HCEC 1CT (cell line): ENCODE data around the gene AMY2B.
"Not testable (repeated sequence)": the region's sequence is repeated elsewhere in the genome, so short reads cannot be mapped to it uniquely, and the experiment has no call there.

Experiments
- DNase-seq: peaks from one replicate; pipeline ENCODE4 v3.0.0-alpha.2; 2017

The AMY2B gene

DNA sequence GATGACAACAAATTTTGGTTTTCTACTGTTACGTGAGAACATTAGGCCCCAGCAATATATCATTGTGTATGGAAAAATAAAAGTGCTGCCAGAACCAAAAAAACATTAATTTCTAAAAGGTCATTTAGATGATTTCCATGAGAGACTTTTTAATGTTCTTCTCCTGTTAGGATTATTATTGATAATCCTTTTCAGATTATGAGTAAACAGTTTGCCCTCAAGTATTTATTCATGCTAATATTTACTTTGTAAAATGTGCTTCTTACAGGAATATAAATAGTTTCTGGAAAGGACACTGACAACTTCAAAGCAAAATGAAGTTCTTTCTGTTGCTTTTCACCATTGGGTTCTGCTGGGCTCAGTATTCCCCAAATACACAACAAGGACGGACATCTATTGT, at the start of gene AMY2B:
Gene AMY2B, plus strand, starts transcription at position 301 of the 400 bp plus-strand sequence. Its CDS starts 14 bp downstream, at position 315.
- not testable (repeated sequence) for DNase-seq

DNA sequence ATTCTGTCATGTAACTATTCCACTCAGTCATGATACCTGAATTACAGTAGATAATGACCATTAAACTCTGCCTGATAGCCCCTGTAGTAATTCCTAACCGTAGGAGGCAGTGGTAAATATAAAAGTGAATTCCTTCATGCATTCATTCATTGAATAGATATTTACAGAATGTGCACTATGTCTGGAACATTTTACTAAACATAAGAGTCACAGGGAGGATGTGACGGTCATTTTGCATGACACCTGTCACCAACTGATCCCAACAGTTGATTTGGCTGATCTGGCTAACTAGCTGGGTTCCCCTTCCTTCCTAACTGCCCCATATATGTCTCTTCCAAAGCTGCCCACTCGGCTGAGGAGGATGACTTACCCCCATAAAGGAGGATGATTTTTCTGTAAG, 48.0 kb upstream of the AMY2B start:
- DNase-seq: no peak

- DNase-seq: peak; percentile 67
Observed at GRCh38 chr1:103525114-103525606, 46.2 kb upstream of the AMY2B start.

DNA sequence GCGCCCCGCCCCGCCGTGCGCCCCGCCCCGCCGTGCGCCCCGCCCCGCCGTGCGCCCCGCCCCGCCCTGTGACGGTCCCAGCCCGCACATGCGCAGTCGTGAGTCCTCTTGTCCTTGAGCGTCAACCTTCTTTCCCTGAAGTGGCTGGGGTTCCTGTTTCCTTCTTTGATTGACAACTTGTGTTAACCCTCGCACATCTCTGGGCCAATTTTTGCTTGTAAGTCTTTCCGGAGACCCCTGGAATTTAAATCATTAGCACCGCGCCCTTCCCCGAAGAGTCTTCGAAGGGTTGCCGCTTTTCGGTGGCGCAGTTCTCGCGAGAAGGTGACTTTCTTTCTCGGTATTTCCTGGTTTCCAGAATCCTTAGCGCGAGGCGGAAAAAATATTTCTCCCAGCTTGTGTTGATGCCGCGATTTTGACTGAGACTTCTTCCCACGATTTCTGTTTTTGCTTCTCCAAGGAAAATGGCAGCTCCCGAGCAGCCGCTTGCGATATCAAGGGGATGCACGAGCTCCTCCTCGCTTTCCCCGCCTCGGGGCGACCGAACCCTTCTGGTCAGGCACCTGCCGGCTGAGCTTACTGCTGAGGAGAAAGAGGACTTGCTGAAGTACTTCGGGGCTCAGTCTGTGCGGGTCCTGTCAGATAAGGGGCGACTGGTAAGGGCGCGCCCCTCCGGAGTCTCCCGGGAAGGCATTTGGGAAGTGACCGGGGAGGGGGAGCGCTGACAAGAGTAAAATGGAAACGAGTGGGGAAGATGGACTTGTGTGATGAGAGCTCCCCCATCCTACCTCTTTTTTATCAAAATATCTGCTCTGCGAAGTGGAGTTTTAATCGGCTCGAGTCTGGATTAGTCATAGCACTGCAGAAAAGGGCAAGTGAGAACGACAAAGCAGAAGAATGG, 45.5 kb upstream of the AMY2B start, which contains the start of gene RNPC3:
Gene RNPC3, plus strand, starts transcription at position 93 of the 901 bp plus-strand sequence. Its CDS starts 372 bp downstream, at position 465.
- peak; percentile 88 for DNase-seq

DNA sequence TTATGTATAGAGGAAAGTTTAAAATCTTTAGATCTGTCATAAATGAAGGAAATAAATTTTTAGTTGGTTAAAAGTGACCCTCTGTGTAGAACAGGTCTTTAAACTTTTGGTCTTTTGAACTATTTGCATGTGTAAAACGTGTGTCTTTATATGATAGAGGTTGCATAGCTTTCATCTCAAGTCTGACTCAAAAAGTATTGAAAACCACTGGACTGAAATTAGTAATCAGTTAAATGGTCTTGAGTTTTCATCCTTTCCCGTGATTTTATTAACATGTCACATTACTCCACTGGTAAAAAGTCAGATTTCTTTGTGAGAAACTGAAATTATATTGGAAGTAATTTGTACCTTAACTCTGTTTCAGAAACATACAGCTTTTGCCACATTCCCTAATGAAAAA, 44.1 kb upstream of the AMY2B start:
- no peak for DNase-seq

DNA sequence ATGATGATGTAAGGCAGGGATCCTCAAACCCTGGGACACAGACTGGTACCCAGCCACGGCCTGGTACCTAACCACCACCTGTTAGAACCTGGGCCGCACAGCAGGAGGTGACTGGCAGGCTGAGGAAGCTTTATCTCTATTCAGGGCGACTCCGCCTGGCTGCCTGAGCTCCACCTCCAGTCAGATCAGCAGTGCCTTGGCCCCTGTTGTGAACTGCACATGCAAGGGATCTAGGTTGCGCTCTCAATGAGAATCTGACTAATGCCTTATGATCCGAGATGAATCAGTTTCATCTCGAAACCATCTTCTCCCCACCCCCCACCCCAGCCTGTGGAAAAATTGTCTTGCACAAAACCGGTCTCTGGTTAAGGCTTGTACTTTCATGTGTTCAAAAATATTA, 41.6 kb upstream of the AMY2B start:
- peak; percentile 71 for DNase-seq

GRCh38 chr1:103538226-103538625, 33.2 kb upstream of the AMY2B start:
- DNase-seq: no peak

GRCh38 chr1:103541431-103541830, 30.0 kb upstream of the AMY2B start:
- no peak for DNase-seq

DNA sequence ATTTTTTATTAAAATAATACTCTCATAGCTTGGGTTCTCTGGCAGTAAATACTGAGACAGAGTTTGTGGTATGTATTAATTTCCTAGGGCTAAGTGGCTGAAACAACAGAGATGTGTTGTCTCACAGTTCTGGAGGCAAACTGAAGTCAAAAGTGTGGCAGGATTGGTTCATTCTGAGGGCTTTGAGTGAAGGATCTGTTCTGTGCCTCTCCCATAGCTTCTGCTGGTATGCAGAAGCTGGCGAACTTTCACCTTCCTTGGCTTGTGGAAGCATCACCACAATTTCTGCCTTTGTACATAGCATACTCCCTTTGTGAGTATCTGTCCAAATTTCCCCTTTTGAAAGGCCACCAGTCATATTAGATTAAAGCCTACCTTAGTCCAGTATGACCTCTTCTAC, 24.9 kb upstream of the AMY2B start:
- no peak for DNase-seq

DNA sequence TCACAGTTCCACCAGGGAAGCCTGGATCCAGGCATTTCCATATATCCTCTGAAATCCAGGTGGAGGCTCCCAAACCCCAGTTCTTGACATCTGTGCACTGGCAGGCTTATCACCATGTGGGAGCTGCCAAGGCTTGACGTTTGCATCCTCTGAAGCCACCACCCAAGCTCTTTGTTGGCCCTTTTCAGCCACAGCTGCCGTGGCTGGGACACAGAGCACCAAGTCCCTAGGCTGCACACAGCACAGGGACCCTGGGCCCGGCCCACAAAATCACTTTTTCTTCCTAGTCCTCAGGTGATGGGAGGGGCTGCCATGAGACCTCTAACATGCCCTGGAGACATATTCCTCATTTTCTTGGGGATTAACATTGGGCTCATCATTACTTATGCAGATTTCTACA, 23.5 kb upstream of the AMY2B start:
- DNase-seq: no peak

DNA sequence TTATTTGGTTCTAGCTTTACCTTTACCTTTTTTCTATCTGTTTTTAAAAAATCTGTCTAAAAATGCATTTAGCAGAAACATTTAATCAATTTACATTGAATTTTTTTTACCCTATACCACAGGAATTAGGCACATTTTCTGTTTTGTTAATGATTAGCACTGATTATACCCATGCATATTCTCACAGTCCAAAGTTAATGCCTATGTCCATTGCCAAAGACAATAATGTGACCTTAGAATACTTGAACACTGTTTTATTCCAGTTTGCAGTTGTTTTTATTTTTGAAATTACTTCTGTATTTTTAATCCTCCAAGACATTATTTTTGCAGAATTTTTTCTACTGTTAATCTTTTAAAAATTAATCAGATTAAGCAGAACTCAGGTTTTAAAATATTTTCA, 11.0 kb upstream of the AMY2B start:
- no peak for DNase-seq

GRCh38 chr1:103561124-103561523, 10.3 kb upstream of the AMY2B start:
- not testable (repeated sequence) for DNase-seq

DNA sequence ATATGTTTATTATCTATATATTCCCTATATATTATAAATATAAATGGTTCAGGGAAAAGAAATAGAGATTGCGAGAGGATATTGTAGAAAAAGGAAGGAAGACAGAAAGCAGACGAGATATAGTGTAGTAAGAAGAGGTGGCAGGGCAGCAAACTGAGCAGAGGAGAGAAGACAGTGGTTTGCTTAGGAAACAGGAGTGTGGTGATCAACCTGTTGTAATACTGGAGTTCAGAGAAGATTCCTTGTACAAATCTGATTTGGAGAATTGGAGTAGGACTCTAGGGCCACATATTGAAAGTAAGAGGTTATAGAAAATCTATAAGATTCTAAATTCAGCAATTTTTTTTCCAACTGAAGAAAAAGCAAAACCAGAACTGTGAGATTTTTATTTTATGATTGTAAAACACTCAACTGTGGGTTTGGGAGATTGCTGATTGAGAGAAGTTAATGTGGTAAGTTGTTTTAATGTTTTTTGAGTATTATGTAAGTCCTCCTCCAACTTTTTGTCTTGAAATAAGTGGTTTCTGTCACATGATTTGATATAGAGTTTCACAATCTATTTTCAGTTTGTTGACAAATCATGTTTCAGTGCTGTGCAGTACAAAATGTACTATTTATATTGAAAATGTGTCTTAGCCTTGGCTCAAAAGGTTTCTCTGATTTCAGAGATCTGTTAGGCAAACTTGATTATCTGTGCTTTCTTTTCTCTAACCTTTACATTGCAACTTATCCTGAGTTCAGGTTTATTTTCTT, 9.6 kb upstream of the AMY2B start:
- peak; percentile 21 for DNase-seq

- no peak for DNase-seq
Observed at GRCh38 chr1:103563056-103563455, 8.3 kb upstream of the AMY2B start.

- no peak for DNase-seq
Observed at GRCh38 chr1:103569493-103569892, 1.9 kb upstream of the AMY2B start.

DNA sequence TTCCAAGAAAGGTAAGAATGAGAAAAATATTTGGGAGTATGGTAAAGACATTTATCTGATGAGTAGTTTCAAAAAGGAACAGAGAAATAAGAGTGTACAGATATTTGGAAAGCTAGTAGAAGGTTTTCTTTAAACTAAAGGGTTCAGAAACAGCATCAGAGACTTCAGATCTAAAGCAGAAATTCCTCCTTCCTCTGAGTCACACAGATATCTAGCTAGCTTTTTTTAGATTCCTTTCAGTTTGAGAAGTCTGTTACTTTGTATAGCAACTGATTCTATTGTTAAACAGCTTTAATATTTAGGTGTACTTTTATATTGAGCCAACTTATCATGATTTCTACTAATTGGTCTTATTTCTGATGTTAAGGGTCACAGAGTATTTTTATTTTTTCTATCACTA, 4.7 kb downstream of the AMY2B start:
- no peak for DNase-seq

- DNase-seq: not testable (repeated sequence)
Observed at GRCh38 chr1:103576784-103577183, 5.4 kb downstream of the AMY2B start.

- no peak for DNase-seq
Observed at GRCh38 chr1:103582464-103582863, 11.1 kb downstream of the AMY2B start.

GRCh38 chr1:103583887-103584286, 12.5 kb downstream of the AMY2B start:
- no peak for DNase-seq

- no peak for DNase-seq
Observed at GRCh38 chr1:103584537-103584936, 13.1 kb downstream of the AMY2B start.

DNA sequence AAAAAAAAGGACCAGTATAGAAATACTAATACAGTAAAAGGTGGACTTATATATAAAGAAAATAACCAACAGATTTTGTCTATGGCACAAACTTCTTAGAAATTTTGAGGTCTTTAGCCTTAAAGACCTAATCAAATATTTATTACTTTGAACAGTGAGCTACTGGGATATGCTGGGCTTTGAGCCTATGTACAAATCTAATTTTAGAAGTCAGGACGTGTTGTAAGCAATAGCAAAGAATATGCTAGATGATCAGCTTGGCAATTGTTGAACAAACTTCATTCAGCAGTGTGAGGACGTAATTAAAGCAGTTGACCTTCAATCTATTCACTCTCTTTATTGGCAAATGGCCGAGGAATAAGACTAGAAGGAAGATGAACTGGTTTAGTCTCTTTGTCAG, 31.4 kb downstream of the AMY2B start:
- DNase-seq: not testable (repeated sequence)

GRCh38 chr1:103616362-103616761, 45.0 kb downstream of the AMY2B start:
- DNase-seq: no peak

DNA sequence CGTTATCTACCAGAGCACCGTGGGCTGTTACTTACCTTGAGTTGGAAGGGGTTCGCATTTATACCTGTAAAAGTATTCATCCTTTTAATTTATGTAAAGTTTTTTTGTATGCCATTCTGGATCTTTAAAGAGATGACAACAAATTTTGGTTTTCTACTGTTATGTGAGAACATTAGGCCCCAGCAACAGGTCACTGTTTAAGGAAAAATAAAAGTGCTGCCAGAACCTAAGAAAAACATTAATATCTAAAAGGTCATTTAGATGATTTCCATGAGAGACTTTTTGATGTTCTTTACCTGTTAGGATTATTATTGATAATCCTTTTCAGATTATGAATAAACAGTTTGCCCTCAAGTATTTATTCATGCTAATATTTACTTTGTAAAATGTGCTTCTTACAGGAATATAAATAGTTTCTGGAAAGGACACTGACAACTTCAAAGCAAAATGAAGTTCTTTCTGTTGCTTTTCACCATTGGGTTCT, 45.6 kb downstream of the AMY2B start, which contains the start of gene AMY2A:
Gene AMY2A, plus strand, starts transcription at position 434 of the 484 bp plus-strand sequence. Its CDS starts 14 bp downstream, at position 448.
- not testable (repeated sequence) for DNase-seq
